ENCODE measurements around the gene FOXQ1.
A peak's percentile ranks its signal among the peaks of the same experiment; 100 is the strongest.
"Not testable (repeated sequence)": the region's sequence is repeated elsewhere in the genome, so short reads cannot be mapped to it uniquely, and the experiment has no call there.

The FOXQ1 gene

DNA sequence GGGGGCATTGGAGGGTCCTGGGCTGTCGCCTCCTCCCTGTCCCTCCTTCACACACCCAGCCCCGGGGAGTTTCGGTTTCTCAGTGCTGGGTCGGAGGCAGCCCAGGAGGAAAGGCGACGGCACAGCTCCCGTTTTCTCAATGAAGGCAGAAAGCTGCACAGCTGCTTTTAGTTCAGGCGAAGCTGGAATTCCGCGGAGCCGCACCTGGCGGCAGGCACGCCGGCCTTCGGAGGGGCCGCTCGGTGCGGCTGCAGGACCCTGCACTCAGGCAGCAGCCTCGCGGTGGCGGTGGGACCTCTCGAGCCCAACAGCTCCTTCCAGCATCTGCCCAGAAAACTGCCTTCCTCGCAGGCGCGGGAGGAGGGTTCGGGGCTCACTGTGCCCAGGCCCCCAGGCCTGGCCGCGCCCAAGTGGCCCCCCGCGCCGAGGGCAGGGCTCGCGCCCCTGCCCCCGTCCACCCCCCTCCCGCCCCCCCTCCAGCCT lies 4.6 kb downstream of the FOXQ1 start:
- peak overlapping the region; percentile 55 for H3K4me3 ChIP-seq (ENCODE audit: low read depth, low read length)
- DNase-seq (ENCODE audit: low read depth), result no peak

GRCh38 chr6:1317302-1317815 lies 5.5 kb downstream of the FOXQ1 start:
- no peak for DNase-seq (ENCODE audit: low read depth)
- H3K4me3 ChIP-seq (ENCODE audit: low read depth, low read length), result no peak overlapping the region

GRCh38 chr6:1318036-1318435 lies 6.1 kb downstream of the FOXQ1 start:
- no peak overlapping the region for H3K4me3 ChIP-seq (ENCODE audit: low read depth, low read length)
- DNase-seq (ENCODE audit: low read depth), result no peak

- not testable (repeated sequence) for H3K4me3 ChIP-seq (ENCODE audit: low read depth, low read length); DNase-seq (ENCODE audit: low read depth)
Measured at GRCh38 chr6:1318584-1318983, 6.7 kb downstream of the FOXQ1 start.

DNA sequence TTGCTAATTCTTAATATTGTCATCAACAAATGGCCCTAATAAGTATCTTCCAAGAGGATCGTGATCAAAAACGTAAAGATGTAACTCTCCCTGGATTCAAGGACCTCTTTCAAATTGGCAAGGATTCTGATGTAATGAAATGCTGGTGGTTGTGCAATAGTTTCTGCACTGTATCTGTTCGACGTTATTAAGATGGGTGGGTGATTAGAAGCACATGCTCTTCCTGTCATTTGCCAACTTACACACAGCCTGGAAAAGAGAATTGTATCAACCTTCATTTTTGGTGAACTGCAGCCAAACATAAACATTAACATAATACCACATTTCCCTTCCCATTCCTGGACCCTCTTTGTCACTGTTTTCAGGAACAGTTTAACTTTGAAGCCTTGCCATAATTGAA lies 9.8 kb downstream of the FOXQ1 start:
- no peak overlapping the region for H3K4me3 ChIP-seq (ENCODE audit: low read depth, low read length)
- peak; percentile 59 for DNase-seq (ENCODE audit: low read depth)

DNA sequence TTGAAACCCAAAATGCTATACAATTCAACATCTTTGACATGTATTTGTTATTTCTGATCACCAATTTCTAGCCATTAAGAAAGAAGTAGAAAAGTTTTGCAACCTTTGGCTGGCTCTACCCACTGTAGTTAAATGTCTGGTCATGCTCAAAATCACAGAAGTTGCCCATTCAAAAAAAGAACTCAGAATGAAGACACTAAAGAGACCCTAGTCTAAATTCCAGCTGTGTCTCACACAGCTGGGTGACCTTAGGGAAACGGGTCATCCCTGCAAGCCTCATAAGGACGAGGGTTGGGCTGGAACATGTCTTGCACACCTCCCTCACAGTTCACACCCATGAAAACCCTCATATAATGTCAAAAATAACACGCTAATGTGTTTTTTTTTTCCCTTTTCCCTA lies 10.3 kb downstream of the FOXQ1 start:
- DNase-seq (ENCODE audit: low read depth), result no peak
- no peak overlapping the region for H3K4me3 ChIP-seq (ENCODE audit: low read depth, low read length)

- DNase-seq (ENCODE audit: low read depth), result no peak
- H3K4me3 ChIP-seq (ENCODE audit: low read depth, low read length), result no peak overlapping the region
Measured at GRCh38 chr6:1322696-1323219, 10.9 kb downstream of the FOXQ1 start.

DNA sequence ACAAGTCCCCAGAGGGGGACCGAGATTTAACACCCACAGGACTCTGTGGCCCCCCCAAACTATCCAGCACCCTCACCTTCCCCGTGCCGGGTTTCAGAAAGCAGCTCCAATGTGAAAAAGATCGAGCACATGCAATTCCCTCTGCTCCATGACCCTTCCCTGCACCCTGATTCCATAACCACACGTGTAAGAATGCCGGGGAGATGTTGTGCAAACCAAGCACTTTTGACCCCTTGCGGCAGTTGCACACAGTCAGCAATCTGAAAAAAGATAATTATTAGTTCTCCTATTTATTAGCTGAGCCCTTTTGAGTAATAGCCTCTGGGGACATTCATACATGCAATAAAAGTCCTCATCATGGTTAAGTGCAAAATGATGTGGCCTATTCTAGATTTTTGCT lies 13.0 kb downstream of the FOXQ1 start:
- H3K4me3 ChIP-seq (ENCODE audit: low read depth, low read length), result no peak overlapping the region
- DNase-seq (ENCODE audit: low read depth), result no peak

DNA sequence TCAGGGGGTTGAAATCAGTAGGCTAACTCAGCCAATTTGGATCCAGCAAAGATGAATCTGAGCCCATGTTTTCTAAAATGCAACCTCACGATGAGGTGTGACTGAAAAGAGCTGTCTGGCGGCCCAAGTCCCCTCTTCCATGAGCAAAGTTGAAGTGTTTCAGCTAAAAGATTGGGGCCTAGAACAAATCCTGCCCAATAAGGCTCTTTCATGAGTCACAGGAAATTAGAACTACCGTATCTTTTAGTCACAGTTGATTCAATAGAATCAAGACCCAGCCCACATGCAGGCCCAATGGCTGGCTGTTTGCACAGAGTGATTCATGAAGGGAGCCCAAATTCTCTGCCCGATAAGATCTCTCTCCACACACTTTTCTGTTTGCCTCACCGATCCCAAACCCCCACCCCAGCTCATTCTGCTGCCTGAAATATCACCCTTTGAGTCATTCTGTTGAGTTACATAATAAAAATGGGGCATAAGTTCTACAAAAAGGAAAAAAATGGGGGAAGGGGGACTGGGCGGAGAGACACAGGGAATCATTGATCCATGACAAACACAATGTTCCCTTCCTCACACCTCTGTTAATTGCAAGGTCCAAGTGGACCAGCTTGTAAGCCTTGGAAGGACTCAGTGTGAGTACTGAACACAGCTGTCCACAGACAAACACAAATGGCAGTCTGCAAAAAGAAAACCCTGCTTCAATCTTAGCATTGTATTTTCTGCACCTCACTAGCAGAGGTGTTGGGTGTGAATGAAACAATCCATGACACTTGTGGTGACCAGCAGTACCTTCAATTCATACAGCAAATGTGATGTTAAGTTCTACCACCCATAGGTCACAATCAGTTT lies 13.8 kb downstream of the FOXQ1 start:
- H3K4me3 ChIP-seq (ENCODE audit: low read depth, low read length), result no peak overlapping the region
- DNase-seq (ENCODE audit: low read depth), result peak; percentile 56

DNA sequence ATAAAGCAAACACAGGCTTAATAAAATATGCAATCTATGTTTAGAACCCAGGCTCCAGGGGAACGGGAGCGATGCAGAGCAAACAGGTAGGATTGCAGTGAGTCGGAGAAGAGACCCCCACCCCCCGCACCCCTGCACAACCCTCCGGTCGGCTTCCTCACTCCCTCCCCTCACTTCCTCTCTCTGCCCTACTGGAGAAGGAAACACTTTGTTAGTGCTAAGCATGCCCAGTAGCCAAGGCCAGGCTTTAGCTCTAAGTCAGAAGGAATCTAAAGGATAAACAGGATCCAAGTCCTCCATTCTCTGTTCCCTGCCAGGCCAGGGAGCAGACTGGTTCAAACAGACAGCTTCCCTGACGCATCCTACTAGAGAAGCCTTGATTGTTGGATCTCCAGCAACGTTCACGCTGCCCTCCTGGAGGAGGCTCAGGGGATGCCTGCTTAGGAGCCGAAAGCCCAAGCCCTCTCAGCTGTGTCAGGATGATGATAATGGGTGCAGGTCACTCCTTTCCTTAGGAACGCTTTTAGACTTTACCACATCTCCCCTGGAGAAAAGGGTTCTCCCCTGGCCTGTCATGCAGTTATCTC lies 14.7 kb downstream of the FOXQ1 start:
- no peak for DNase-seq (ENCODE audit: low read depth)
- no peak overlapping the region for H3K4me3 ChIP-seq (ENCODE audit: low read depth, low read length)

- DNase-seq (ENCODE audit: low read depth), result no peak
- H3K4me3 ChIP-seq (ENCODE audit: low read depth, low read length), result no peak overlapping the region
Measured at GRCh38 chr6:1327630-1328029, 15.7 kb downstream of the FOXQ1 start.

DNA sequence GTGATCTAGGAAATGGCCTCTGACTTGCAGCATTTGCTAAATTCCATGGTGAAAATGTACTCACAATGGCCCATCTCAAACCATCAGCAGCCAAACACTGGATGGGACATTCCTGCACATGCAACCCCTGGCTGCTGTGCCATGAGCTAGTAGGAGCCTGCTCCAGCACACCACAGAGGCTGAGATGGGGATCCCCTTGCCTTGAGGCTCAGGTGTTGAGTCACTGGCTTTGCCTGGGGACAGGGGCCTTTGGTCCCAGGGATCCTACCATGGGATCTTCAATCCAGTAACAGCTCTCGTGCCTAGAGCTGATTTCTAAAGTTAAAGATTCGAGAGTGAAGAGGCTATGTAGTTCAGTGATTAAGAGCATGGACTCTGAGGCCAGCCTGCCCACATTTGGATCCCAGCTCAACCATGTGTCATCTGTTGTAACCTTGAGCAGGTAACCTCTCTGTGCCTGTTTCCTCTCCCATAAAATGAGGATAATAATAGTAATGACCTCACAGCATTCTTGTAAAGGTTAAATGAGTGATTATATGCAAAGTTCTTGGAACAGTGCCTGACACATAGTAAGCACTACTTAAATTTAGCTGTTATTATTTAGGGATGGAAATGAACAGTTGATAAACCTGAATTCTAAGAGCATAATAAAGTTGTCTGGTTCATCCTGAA lies 16.4 kb downstream of the FOXQ1 start:
- no peak for DNase-seq (ENCODE audit: low read depth)
- no peak overlapping the region for H3K4me3 ChIP-seq (ENCODE audit: low read depth, low read length)

- H3K4me3 ChIP-seq (ENCODE audit: low read depth, low read length), result no peak overlapping the region
- DNase-seq (ENCODE audit: low read depth), result no peak
Measured at GRCh38 chr6:1329708-1330107, 17.8 kb downstream of the FOXQ1 start.

DNA sequence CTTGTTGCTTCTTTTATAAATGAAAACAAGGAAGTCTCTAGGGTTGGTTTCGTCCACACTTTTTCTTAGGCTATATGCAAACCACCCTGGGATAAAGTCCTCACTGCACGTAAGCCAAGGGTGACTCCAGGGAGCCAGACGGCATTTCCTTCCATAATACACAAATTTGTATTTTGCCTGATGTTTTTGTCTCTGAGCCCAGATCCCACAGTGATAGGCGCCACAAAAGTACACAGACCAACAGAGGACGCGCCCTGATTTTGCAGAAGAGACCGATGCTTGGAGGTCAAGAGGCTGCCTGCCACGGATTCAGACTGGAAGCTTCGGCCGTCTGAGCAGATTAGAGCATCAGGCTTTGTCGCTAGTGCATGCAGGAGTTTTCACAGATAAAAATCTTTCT lies 22.8 kb downstream of the FOXQ1 start:
- no peak overlapping the region for H3K4me3 ChIP-seq (ENCODE audit: low read depth, low read length)
- no peak for DNase-seq (ENCODE audit: low read depth)

DNA sequence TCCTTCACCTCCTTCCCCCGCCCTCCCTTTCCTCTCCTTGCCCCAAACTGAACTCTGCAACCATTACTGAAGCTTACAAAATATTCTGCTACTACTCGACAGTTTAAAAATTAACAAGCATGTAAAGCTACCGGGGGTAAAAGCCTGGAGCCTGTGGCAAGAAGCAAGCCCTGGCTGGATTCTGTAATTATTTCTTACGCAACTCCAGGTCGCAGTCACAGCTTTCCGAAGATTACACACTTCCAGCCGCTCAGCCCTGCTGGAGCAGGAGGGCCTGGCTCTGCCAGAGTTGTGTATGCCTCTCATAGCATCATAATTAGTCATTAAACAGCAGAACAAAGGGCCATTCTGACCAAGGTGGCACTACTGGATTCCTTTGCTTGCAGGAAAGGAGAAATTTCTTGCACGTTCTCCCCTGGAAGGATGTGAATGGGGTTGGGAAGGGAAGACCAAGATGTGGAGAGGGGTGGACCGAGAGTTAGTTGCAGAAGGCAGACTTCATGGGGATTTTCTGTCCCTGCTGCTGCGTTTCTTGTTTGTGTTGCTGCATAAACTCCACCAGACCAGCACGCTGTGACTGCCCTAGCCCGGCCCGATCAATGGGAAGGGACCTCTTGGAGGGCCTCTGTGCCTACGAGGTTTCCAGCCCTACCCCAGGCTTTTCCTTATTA lies 23.6 kb downstream of the FOXQ1 start:
- DNase-seq (ENCODE audit: low read depth), result peak; percentile 54
- no peak overlapping the region for H3K4me3 ChIP-seq (ENCODE audit: low read depth, low read length)

DNA sequence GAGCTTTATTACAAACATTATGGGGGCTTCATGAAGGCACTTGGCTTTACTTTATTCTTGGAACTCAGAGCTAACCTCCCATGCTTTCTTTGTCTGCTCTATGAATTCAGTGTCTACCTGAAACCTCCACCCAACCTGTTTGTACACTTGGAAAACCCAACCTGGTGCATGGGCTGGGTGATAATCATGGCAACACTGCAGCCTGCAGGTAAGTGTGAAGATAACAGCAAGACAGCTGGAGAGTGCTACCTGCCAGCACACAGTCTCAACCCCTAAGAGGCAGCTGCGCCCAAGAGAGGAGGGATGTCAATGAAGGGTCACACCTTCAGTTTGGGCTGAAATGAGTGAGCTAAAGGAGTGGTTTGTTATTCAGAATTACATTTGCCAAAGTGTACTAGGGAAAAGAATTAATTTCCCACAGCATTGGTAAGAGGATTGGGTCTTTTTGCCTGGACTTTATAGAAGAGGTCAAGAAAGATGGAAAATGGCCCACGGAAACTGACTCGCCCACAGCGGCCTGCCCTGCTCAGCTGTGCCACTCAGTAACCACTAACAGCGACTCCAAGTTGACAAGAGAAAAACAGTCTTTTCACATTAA lies 24.4 kb downstream of the FOXQ1 start:
- DNase-seq (ENCODE audit: low read depth), result no peak
- H3K4me3 ChIP-seq (ENCODE audit: low read depth, low read length), result no peak overlapping the region

GRCh38 chr6:1337791-1338190 lies 25.9 kb downstream of the FOXQ1 start:
- no peak overlapping the region for H3K4me3 ChIP-seq (ENCODE audit: low read depth, low read length)
- no peak for DNase-seq (ENCODE audit: low read depth)

GRCh38 chr6:1346101-1346500 lies 34.2 kb downstream of the FOXQ1 start:
- no peak overlapping the region for H3K4me3 ChIP-seq (ENCODE audit: low read depth, low read length)
- no peak for DNase-seq (ENCODE audit: low read depth)

DNA sequence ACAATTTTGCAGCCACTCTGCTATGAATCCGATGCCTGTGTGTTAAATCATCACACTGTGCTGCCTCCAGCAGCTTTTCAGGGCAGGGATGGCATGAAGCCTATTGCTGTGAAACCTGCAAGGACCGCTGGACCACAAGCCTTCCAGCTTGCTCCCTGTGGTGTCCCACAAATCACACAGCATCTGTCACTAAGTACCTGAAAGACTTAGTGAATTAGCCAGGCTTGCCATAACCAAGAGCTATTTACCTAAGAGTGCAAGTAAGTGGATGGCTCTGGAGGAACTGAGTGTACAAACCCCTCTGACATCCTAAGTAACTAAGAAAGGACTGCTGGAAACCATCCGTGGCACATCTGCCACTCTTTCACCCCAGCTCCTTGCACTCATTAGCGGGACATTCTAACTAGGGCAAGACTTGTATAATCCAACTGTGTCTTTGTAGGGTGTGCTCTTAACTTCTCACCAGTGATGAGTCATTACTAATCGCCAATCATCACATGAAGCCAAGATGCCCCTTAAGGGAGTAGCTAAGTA lies 34.7 kb downstream of the FOXQ1 start:
- DNase-seq (ENCODE audit: low read depth), result no peak

More for the DNA sequence above, 34.7 kb downstream of the FOXQ1 start:
- H3K4me3 ChIP-seq (ENCODE audit: low read depth, low read length), result no peak overlapping the region
